IMR-90 (cell line): ENCODE measurements around the gene CPN2. TPM values are rescaled to one million over a fixed set of nuclear protein-coding genes. Genes with fewer than 3 reads are reported as not detected.

Experiments
- ATAC-seq: fragments of 200-7000 bp; cut with Tn5 transposase; 2 replicates; pipeline ENCODE4 v1.9.1; 2020; ENCODE audit warnings: low read depth, mild to moderate bottlenecking, moderate library complexity
- BruUV-seq: library from RNA; stranded (reverse); fragments of 400-500 nt; replicated peaks from 2 replicates; lab custom pipeline; 2021; lab: Mats Ljungman, UMichigan
- CTCF ChIA-PET: fragments of 300-600 bp; formaldehyde crosslinking; extraction: SDS; loops from one replicate; lab custom pipeline; 2021; ENCODE audit warnings: antibody characterized with exemption; lab: Yijun Ruan, JAX
- POLR2A ChIA-PET: fragments of 300-600 bp; sonication (Branson Sonifier 250); formaldehyde crosslinking; loops from one replicate; lab custom pipeline; 2022; ENCODE audit warnings: antibody characterized with exemption; ENCODE audit not compliant: unreplicated experiment; lab: Charles Lee
- DNase-seq: peaks from one replicate; pipeline ENCODE4 v3.0.0; 2013
- H2AFZ ChIP-seq: replicated peaks from 2 replicates; pipeline ENCODE3; 2013; ENCODE audit warnings: low read length, mild to moderate bottlenecking; ENCODE audit not compliant: poor library complexity
- H2AK5ac ChIP-seq: 2 replicates; pipeline ENCODE4 v1.6.1; 2013; ENCODE audit warnings: low read depth, low read length, inconsistent platforms
- H2AK9ac ChIP-seq: replicated peaks from 2 replicates; pipeline ENCODE3; 2013; ENCODE audit warnings: mild to moderate bottlenecking, low read depth, low read length, moderate library complexity; ENCODE audit not compliant: poor library complexity
- H2BK120ac ChIP-seq: 2 replicates; pipeline ENCODE4 v1.6.1; 2013; ENCODE audit warnings: low read depth, low read length, inconsistent platforms
- H2BK15ac ChIP-seq: 3 replicates; pipeline ENCODE4 v1.6.1; 2013; ENCODE audit warnings: low read depth, low read length, inconsistent platforms
- H2BK20ac ChIP-seq: 2 replicates; pipeline ENCODE4 v1.6.1; 2013; ENCODE audit warnings: low read depth, mild to moderate bottlenecking, inconsistent platforms, low read length, moderate library complexity
- H2BK5ac ChIP-seq: 2 replicates; pipeline ENCODE4 v1.6.1; 2013; ENCODE audit warnings: mild to moderate bottlenecking, low read depth, low read length, inconsistent platforms; ENCODE audit not compliant: poor library complexity, severe bottlenecking
- H3K14ac ChIP-seq: replicated peaks from 2 replicates; pipeline ENCODE4 v1.6.1; 2013; ENCODE audit warnings: low read depth, low read length, inconsistent platforms
- H3K18ac ChIP-seq: 2 replicates; pipeline ENCODE4 v1.6.1; 2013; ENCODE audit warnings: low read depth, low read length, control low read depth
- H3K23ac ChIP-seq: 2 replicates; pipeline ENCODE4 v1.6.1; 2013; ENCODE audit warnings: low read depth, low read length, inconsistent platforms
- H3K27ac ChIP-seq: 2 replicates; pipeline ENCODE4 v1.5.1; 2013; ENCODE audit warnings: mild to moderate bottlenecking, control low read depth, low read length; ENCODE audit not compliant: insufficient read depth
- H3K27me3 ChIP-seq: 2 replicates; pipeline ENCODE4 v1.6.1; 2013; ENCODE audit warnings: low read length; ENCODE audit not compliant: control insufficient read depth, insufficient read depth
- H3K36me3 ChIP-seq: 2 replicates; pipeline ENCODE4 v1.6.1; 2013; ENCODE audit warnings: low read length, mixed read lengths; ENCODE audit not compliant: control insufficient read depth, insufficient read depth
- H3K4ac ChIP-seq: 2 replicates; pipeline ENCODE4 v1.6.1; 2013; ENCODE audit warnings: low read depth, low read length, inconsistent platforms
- H3K4me1 ChIP-seq: 2 replicates; pipeline ENCODE4 v1.6.1; 2013; ENCODE audit warnings: low read length, mixed read lengths; ENCODE audit not compliant: control insufficient read depth, insufficient read depth
- H3K4me2 ChIP-seq: 2 replicates; pipeline ENCODE4 v1.6.1; 2013; ENCODE audit warnings: low read depth, mild to moderate bottlenecking, control low read depth, low read length, moderate library complexity
- H3K4me3 ChIP-seq: 2 replicates; pipeline ENCODE4 v1.5.1; 2013; ENCODE audit warnings: low read depth, mild to moderate bottlenecking, control low read depth, low read length, moderate library complexity; ENCODE audit not compliant: insufficient read depth
- H3K56ac ChIP-seq: 2 replicates; pipeline ENCODE4 v1.6.1; 2013; ENCODE audit warnings: low read length, inconsistent platforms; ENCODE audit not compliant: insufficient read depth; ENCODE audit errors: extremely low read depth
- H3K79me1 ChIP-seq, 2 experiments: 2 replicates each; pipeline ENCODE4 v1.6.1; 2013; ENCODE audit warnings: low read length in 2 of 2, inconsistent platforms in 1 of 2, low read depth in 1 of 2
- H3K9ac ChIP-seq: 2 replicates; pipeline ENCODE4 v1.6.1; 2013; ENCODE audit warnings: low read depth, low read length, control low read depth
- H3K9me1 ChIP-seq: 2 replicates; pipeline ENCODE4 v1.6.1; 2013; ENCODE audit warnings: low read length, inconsistent platforms; ENCODE audit not compliant: insufficient read depth
- H3K9me3 ChIP-seq: 2 replicates; pipeline ENCODE4 v1.6.1; 2013; ENCODE audit warnings: low read length; ENCODE audit not compliant: control insufficient read depth, insufficient read depth
- H4K20me1 ChIP-seq: 2 replicates; pipeline ENCODE4 v1.6.1; 2013; ENCODE audit warnings: low read length, inconsistent platforms; ENCODE audit not compliant: insufficient read depth
- H4K5ac ChIP-seq: 2 replicates; pipeline ENCODE4 v1.6.1; 2013; ENCODE audit warnings: mild to moderate bottlenecking, low read depth, low read length, control low read depth
- H4K8ac ChIP-seq, 2 experiments: 2 replicates each; pipeline ENCODE4 v1.6.1; 2013; ENCODE audit warnings: low read depth in 2 of 2, low read length in 2 of 2, control low read depth in 1 of 2, inconsistent platforms in 1 of 2
- H4K91ac ChIP-seq: 2 replicates; pipeline ENCODE4 v1.6.1; 2013; ENCODE audit warnings: low read depth, low read length, inconsistent platforms; ENCODE audit not compliant: insufficient read depth
- CEBPB ChIP-seq: IDR thresholded peaks from 2 replicates; pipeline ENCODE4 v1.6.1; 2012; ENCODE audit warnings: low read depth, low read length, improper control_type of control experiment
- CHD1 ChIP-seq: IDR thresholded peaks from 2 replicates; pipeline ENCODE4 v1.6.1; 2012; ENCODE audit warnings: low read depth, low read length, improper control_type of control experiment
- MAZ ChIP-seq: IDR thresholded peaks from 2 replicates; pipeline ENCODE4 v1.6.1; 2012; ENCODE audit warnings: low read depth, mild to moderate bottlenecking, low read length, improper control_type of control experiment, moderate library complexity, borderline replicate concordance
- MXI1 ChIP-seq: IDR thresholded peaks from 2 replicates; pipeline ENCODE4 v1.6.1; 2012; ENCODE audit warnings: low read depth, mild to moderate bottlenecking, low read length, moderate library complexity, borderline replicate concordance
- NFE2L2 ChIP-seq: fragments of 150-350 bp; IDR thresholded peaks from 2 replicates; pipeline ENCODE4 v1.6.1; 2016; ENCODE audit warnings: low read depth, mild to moderate bottlenecking, low read length
- POLR2A ChIP-seq: IDR thresholded peaks from 2 replicates; pipeline ENCODE4 v1.6.1; 2012; ENCODE audit warnings: mild to moderate bottlenecking, low read depth, low read length
- RAD21 ChIP-seq: IDR thresholded peaks from 2 replicates; pipeline ENCODE4 v1.6.1; 2012; ENCODE audit warnings: low read length, improper control_type of control experiment
- RFX5 ChIP-seq: IDR thresholded peaks from 2 replicates; pipeline ENCODE4 v1.8.0; 2012; ENCODE audit warnings: low read depth, mild to moderate bottlenecking, low read length, moderate library complexity
- SMC3 ChIP-seq: fragments of 150-350 bp; IDR thresholded peaks from 2 replicates; pipeline ENCODE4 v1.6.1; 2016; ENCODE audit warnings: low read depth, mild to moderate bottlenecking, antibody characterized with exemption, low read length, moderate library complexity
- USF2 ChIP-seq: fragments of 150-350 bp; IDR thresholded peaks from 2 replicates; pipeline ENCODE4 v1.6.1; 2017; ENCODE audit warnings: mild to moderate bottlenecking, antibody characterized with exemption, low read length, low read depth
- WGBS, 2 experiments: methylation state at CpG; one replicate each; pipeline versions ENCODE4 v1.1.5 to v1.1.7; 2013; ENCODE audit warnings: missing lambda C conversion rate in 2 of 2; ENCODE audit not compliant: insufficient read length in 1 of 2; ENCODE audit errors: extremely low coverage in 2 of 2; 5-methylcytosine and 5-hydroxymethylcytosine counted together
- dilution Hi-C: fragments of 300-500 bp; cut with HindIII; formaldehyde crosslinking; loops from one replicate; pipeline ENCODE4 v1.14.3; 2018; ENCODE audit warnings: low sequenced_read_pairs; ENCODE audit not compliant: unreplicated experiment
- in situ Hi-C: fragments of 300-500 bp; cut with MboI; formaldehyde crosslinking; loops from 3 replicates; pipeline ENCODE4 v1.14.3; 2019; ENCODE audit warnings: low sequenced_read_pairs, inconsistent platforms, mixed read lengths
- intact Hi-C: fragments of 100-400 bp; cut with micrococcal nuclease; formaldehyde crosslinking; loops from 2 replicates; pipeline ENCODE4 v1.10.0; 2022
- polyA plus RNA-seq, 3 experiments: library from polyadenylated mRNA; depleted of rRNA; stranded (reverse); fragments of >200 nt; gene quantifications; 2 replicates each; pipeline ENCODE4 v1.2.3, GENCODE V29; 2012; ENCODE audit warnings: low replicate concordance in 1 of 3
- total RNA-seq: library from RNA; depleted of rRNA; stranded (reverse); fragments of >200 nt; gene quantifications from 2 replicates; pipeline ENCODE4 v1.2.3, GENCODE V29; 2012

Gene CPN2
- total and polyA plus RNA-seq, 2 of the 4 experiments (the other 2 are of a cell fraction) = 0.07 TPM; not detected in 1

- Histone ChIP-seq H3K9me3 (no peaks in the 10 kb centered on the region), H3K9ac (no peak overlapping the region), H3K56ac (no peak overlapping the region), H3K18ac (no peak overlapping the region), H2AK5ac (no peak overlapping the region), H4K20me1 (no peaks in the 10 kb centered on the region), H3K9me1 (peaks cover 6% of the 10 kb centered on the region), H3K79me1 (no peaks in the 10 kb centered on the region), H3K4me2 (no peak overlapping the region), H2BK5ac (no peak overlapping the region), H3K4me1 (peaks cover 6% of the 10 kb centered on the region), H4K8ac (no peak overlapping the region), H4K5ac (no peak overlapping the region), H3K36me3 (no peaks in the 10 kb centered on the region), H4K91ac (no peak overlapping the region), H3K27ac (no peak overlapping the region), H2BK15ac (no peak overlapping the region), H3K23ac (no peak overlapping the region), H2AK9ac (peak overlapping the region; percentile 52), H3K27me3 (no peaks in the 10 kb centered on the region; the same call in 1 of the 2 replicates), H2BK120ac (no peak overlapping the region), H2AFZ (peak overlapping the region; percentile 34), H3K14ac (no peak overlapping the region), H3K4ac (no peak overlapping the region), H2BK20ac (no peak overlapping the region), H3K4me3 (no peak overlapping the region)
- in situ Hi-C loops (loop anchor here (5.0 to 25.0 kb wide), 3 partner anchors 69 to 524 kb away; no protein-coding TSS in a partner anchor), intact Hi-C loops (no loop called here), dilution Hi-C loops (no loop called here)
- TF ChIP-seq RFX5 (no peak), MAZ (no peak), POLR2A (no peak), CHD1 (no peak), RAD21 (no peak), CEBPB (no peak), SMC3 (no peak), NFE2L2 (no peak), USF2 (no peak), MXI1 (no peak)
- no peak for ATAC-seq
- no CpG with 5 or more reads among the region's 13 CpGs for WGBS, 2 experiments
- ChIA-PET CTCF (interaction anchor here (1.1 kb wide), 1 partner anchor 12 kb away, joined by 3 read pairs; no protein-coding TSS in a partner anchor), POLR2A (no interaction called here)
- peak; percentile 42 for DNase-seq
- no TSS peak for BruUV-seq
These were observed 13.0 kb downstream of the CPN2 start for GRCh38 chr3:194337965-194338753.
